ENCODE measurements around the gene FNDC3B. TPM values are rescaled to one million over a fixed set of nuclear protein-coding genes. Genes with fewer than 3 reads are reported as not detected.
A peak's percentile ranks its signal among the peaks of the same experiment; 100 is the strongest.

FNDC3B gene
- total and polyA plus RNA-seq, 10 donors: 3.1 to 149 (median 103) TPM

GRCh38 chr3:172256101-172256734, 216.8 kb downstream of the FNDC3B start:
- WGBS, 5 donors: 61 to 72% (median 64%) methylated on average over 2 of the region's 2 CpGs
- H3K4me3 ChIP-seq: no peak overlapping the region
- DNase-seq: no peak
- no peak for TF ChIP-seq CTCF (IDR thresholded peaks at IDR 0.05 in 8 of 11, conservative IDR thresholded peaks at IDR 0.05 in 3 of 11)
- TF ChIP-seq POLR2AphosphoS5 (IDR thresholded peaks at IDR 0.05): peak in 1 of 3 donors; percentile 12
- H3K4me1 ChIP-seq: peaks cover 0 to 59% (median 18%) of the 10 kb centered on the region in 6 donors
- H3K27ac ChIP-seq: peak overlapping the region in 6 of 8 donors; percentile 25 to 69 (median 56)
- no peaks in the 10 kb centered on the region for H3K9me3 ChIP-seq
- H3K36me3 ChIP-seq: peaks cover 0 to 58% (median under 1%) of the 10 kb centered on the region in 6 donors
- intact Hi-C loops (cut with DNase I; ENCODE audit: low total_unique reads): no loop called here
- no peaks in the 10 kb centered on the region for H3K27me3 ChIP-seq (replicated peaks in 1 of 7)

GRCh38 chr3:172257648-172258400, 218.4 kb downstream of the FNDC3B start:
- TF ChIP-seq CTCF (IDR thresholded peaks at IDR 0.05 in 8 of 11, conservative IDR thresholded peaks at IDR 0.05 in 3 of 11) (no peak), POLR2AphosphoS5 (IDR thresholded peaks at IDR 0.05) (no peak), POLR2A (IDR thresholded peaks at IDR 0.05) (no peak)
- peaks cover 0 to 56% (median 0%) of the 10 kb centered on the region in 6 donors for H3K36me3 ChIP-seq
- DNase-seq: no peak
- H3K27me3 ChIP-seq (replicated peaks in 1 of 7): no peaks in the 10 kb centered on the region
- WGBS, 5 donors: 91 to 97% (median 96%) methylated on average over 8 of the region's 8 CpGs
- no peaks in the 10 kb centered on the region for H3K9me3 ChIP-seq
- no peak overlapping the region for H3K4me3 ChIP-seq
- H3K4me1 ChIP-seq: peaks cover 0 to 73% (median 25%) of the 10 kb centered on the region in 6 donors
- intact Hi-C loops (cut with DNase I; ENCODE audit: low total_unique reads): no loop called here
- H3K27ac ChIP-seq: peak overlapping the region in 3 of 8 donors; percentile 26 to 46 (median 31)

- H3K4me1 ChIP-seq: peaks cover 0 to 73% (median 27%) of the 10 kb centered on the region in 6 donors
- H3K27ac ChIP-seq: peak overlapping the region in 5 of 8 donors; percentile 6 to 46 (median 26)
- DNase-seq: no peak
- H3K4me3 ChIP-seq: no peak overlapping the region
- WGBS, 5 donors: 58 to 76% (median 72%) methylated on average over 3 of the region's 3 CpGs
- peaks cover 0 to 56% (median 0%) of the 10 kb centered on the region in 6 donors for H3K36me3 ChIP-seq
- TF ChIP-seq CTCF (IDR thresholded peaks at IDR 0.05 in 8 of 11, conservative IDR thresholded peaks at IDR 0.05 in 3 of 11) (no peak), POLR2A (IDR thresholded peaks at IDR 0.05) (no peak), POLR2AphosphoS5 (IDR thresholded peaks at IDR 0.05) (no peak)
- intact Hi-C loops (cut with DNase I; ENCODE audit: low total_unique reads): no loop called here
- H3K9me3 ChIP-seq: no peaks in the 10 kb centered on the region
- H3K27me3 ChIP-seq (replicated peaks in 1 of 7): no peaks in the 10 kb centered on the region
These were observed 219.2 kb downstream of the FNDC3B start for GRCh38 chr3:172258624-172259023.

- Histone ChIP-seq H3K36me3 (peaks cover 0 to 61% (median 0%) of the 10 kb centered on the region in 6 donors), H3K27ac (peak overlapping the region in 4 of 8 donors; percentile 18 to 46 (median 36)), H3K4me3 (no peak overlapping the region), H3K4me1 (peaks cover 0 to 77% (median 27%) of the 10 kb centered on the region in 6 donors), H3K27me3 (replicated peaks in 1 of 7) (no peaks in the 10 kb centered on the region), H3K9me3 (no peaks in the 10 kb centered on the region)
- intact Hi-C loops (cut with DNase I; ENCODE audit: low total_unique reads): no loop called here
- TF ChIP-seq POLR2AphosphoS5 (IDR thresholded peaks at IDR 0.05): peak in 1 of 3 donors; percentile 21
- no peak for TF ChIP-seq CTCF (IDR thresholded peaks at IDR 0.05 in 8 of 11, conservative IDR thresholded peaks at IDR 0.05 in 3 of 11)
- WGBS, 5 donors: 81 to 88% (median 83%) methylated on average over 6 of the region's 6 CpGs
- DNase-seq: no peak
These were observed 219.7 kb downstream of the FNDC3B start for GRCh38 chr3:172259111-172259541.
